T-helper 9 cell (primary cell): Measurements from ENCODE around the gene LRRC56.

Experiments used
- DNase-seq: peaks from one replicate; pipeline ENCODE4 v3.0.0-alpha.2; 2020

The LRRC56 gene

GRCh38 chr11:575996-576768 lies 38.9 kb downstream of the LRRC56 start, which contains the start of gene PHRF1:
Gene PHRF1 (plus strand): TSS chr11:576470. CDS start chr11:581513, 5,043 bp downstream.
- peak; percentile 94 for DNase-seq

- DNase-seq = no peak
Observed at GRCh38 chr11:576811-577610, 39.7 kb downstream of the LRRC56 start.

GRCh38 chr11:577611-577894 lies 40.2 kb downstream of the LRRC56 start:
- no peak for DNase-seq

GRCh38 chr11:578276-579035 lies 41.1 kb downstream of the LRRC56 start:
- DNase-seq = no peak

DNA sequence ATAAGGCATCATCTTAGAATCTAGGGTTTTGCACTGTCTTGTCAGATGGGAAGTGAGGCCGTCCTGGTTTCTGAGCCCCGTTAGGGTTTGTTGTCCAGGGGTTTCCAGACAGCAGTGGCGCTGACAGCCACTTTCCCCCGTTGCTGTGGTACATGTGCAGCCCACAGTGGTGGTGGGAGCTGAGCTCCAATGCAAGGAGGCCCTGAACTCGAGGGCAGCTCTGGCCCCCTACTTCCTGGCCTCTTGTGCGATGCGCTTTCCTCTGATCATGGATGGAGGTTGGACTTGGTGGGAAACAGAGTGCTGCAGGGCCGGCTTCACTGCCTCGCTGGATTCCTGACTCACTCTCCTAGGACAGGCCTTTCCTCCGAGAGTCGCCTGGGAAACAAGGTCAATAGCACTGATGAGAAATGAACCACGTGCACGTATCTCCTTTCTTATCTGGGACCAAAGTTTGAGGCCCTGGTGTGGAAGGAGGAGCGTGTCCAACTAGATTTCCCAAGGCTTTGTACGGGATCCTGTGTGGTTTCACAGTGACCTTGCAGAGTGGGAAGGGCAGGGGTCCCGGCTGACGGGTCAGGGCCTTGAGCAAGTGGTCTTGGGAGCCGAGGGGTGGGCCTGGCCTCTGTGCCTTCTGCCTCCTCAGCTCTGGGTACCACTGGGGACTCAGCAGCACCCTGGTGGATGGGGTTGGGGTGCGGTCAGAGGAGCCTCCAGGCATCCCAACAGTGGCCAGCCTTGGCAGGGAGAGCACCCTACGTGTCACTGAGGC lies 42.7 kb downstream of the LRRC56 start:
- DNase-seq = no peak

- DNase-seq = no peak
Observed at GRCh38 chr11:581342-581741, 44.0 kb downstream of the LRRC56 start.

GRCh38 chr11:581752-582151 lies 44.4 kb downstream of the LRRC56 start:
- DNase-seq = no peak

- DNase-seq = no peak
Observed at GRCh38 chr11:584287-584686, 47.0 kb downstream of the LRRC56 start.

DNA sequence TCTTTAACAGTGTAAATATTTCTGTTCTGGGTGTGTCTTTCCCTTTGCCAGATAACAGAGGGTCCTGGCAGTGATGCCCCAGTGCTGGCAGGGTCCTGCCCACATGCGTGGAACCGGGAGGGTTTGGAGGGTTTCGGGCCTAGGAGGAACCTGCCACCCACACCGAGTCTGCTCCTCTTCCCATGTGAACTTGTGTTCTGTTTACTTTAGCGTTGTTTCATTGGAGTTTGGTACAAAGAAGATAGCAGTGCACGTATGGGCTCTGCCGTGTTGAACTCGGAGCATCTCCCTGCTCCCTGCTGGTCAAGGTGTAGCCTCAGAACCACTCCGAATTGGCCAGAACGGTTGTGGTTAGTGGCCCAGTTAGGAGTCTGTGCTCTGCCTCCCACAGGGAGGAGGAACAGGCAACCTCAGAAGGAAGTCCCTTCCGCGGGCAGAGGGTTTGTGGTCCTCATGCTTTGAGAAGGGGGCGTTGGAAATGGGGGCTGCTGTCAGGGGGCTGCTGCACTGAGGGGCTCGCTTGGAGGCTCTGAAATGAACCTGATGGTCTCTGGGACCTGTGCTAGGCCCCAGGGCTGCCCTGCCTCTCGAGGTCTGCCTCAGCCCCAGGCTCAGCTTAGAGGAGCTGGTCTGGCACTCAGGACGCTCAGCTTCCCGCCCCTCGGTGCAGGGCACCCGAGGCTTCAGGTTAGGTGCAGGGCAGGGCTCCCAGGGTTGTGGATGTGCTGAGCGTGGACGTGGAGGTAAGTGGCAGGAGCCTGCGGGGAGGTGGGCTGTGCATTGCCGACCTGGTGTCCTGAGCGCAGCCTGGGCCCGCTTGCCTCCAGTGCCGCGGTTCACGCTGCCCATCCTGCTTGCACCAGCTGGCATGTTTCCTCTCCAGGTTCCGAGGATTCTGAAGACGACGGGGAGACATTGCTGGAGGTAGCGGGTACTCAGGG lies 49.3 kb downstream of the LRRC56 start:
- no peak for DNase-seq

GRCh38 chr11:587546-587945 lies 50.2 kb downstream of the LRRC56 start:
- no peak for DNase-seq

- peak; percentile 52 for DNase-seq
Observed at GRCh38 chr11:587978-588380, 50.7 kb downstream of the LRRC56 start.

DNA sequence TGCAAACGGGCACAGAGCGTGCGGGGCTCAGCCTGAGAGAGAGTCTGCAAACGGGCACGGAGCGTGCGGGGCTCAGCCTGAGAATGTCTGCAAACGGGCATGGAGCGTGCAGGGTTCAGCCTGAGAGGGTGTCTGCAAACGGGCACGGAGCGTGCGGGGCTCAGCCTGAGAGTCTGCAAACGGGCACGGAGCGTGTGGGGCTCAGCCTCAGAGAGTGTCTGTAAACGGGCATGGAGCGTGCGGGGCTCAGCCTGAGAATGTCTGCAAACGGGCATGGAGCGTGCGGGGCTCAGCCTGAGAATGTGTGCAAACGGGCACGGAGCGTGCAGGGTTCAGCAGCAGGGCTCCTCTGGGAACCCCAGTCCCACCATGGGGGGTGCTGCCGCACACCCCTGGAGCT lies 52.5 kb downstream of the LRRC56 start:
- DNase-seq = no peak

DNA sequence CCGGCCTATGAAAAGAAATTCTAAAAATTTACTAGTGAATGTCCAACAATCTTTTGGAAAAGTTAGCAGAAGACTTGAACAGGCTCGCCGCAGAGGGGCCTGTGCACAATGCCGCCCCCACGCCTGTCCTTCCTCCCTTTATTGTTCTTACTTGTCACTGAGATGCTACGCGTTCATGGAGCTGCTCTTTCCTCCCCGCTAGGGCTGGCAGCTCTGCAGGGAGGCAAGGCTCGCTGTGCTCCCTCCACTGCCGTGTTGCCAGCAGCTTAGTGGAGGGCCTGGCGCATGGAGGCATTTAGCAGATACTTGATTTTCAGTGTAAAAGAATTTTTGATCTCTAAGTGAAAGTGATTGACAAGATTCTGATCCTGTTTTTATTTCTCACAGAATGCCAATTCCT lies 53.7 kb downstream of the LRRC56 start:
- no peak for DNase-seq

GRCh38 chr11:592501-592900 lies 55.2 kb downstream of the LRRC56 start:
- no peak for DNase-seq

- DNase-seq = no peak
Observed at GRCh38 chr11:592918-593317, 55.6 kb downstream of the LRRC56 start.

DNA sequence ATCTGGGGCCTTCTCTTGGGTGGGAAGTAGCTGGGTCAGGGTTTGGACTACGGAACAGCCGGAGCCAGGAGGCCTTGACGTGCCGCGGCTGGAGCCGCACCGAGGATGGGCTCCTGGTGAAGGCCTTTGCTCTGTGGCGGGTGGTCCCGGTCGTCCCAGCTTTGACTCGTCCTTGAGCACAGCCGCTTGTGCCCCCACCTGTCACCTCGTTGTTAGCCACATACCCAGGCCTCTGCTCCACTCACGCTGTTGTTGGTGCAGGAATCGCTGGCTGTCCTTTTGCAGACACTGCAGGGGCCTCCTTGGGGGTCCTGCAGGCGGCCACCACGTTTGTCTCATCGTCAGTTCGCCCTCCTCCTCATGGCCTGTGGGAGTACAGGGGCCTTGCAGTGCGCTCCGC lies 56.0 kb downstream of the LRRC56 start:
- no peak for DNase-seq

GRCh38 chr11:595400-595799 lies 58.1 kb downstream of the LRRC56 start:
- no peak for DNase-seq

DNA sequence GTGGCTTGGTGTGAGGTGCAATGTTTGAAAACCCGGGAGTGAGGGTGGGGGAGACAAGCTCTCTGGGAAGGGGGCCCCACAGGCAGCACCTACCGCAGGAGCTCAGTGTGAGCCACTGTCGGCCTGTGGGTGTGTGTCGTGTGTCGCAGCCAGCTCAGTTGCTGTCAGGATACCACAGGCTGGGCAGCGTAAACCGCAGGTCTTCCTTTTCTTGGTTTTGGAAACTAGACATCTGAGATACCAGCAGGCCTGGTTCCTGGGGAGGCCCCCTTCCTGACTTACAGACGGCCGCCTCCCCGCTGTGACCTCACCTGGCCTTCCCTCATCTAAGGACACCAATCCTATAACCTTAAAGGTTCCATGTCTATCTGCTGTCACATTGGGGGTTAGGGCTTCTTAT lies 59.0 kb downstream of the LRRC56 start:
- no peak for DNase-seq

GRCh38 chr11:597166-597725 lies 59.9 kb downstream of the LRRC56 start:
- no peak for DNase-seq

DNA sequence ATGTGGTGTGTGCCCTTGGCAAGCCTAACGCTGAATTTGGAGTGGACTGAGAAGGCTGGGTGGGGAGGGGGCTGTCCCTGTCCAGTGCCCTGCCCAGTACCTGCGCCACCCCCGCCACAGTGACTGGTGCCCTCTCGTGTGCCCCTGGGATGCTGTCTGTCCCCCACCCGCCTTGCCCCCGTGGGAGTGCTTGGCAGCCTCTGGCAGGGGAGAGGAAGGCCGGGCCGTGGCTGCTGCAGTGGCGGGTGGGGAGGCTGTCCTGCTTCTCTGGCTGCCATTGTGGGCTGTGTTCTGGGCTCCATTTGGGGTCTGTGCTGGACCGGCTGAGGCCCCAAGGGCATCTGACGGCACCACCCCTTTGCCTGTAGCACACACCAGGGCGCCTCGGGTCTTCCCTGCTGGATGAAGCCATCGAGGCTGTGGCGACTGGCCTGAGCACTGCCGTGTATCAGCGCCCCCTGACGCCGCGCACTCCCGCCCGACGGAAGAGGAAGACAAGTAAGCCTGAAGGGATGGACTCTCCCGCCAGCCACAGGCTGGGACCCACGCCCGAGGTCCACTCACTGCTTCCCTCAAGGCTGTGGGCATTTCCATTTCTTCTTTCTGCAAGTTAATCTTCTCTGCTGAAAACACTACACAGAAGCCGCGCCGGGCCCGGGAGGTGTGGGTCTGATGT lies 60.8 kb downstream of the LRRC56 start:
- DNase-seq = no peak
